ENCODE data around the gene CHRM5. TPM values are rescaled to one million over a fixed set of nuclear protein-coding genes. Genes with fewer than 3 reads are reported as not detected.

Gene CHRM5
- total and polyA plus RNA-seq, 9 of the 15 experiments (the other 6 are each of a cell fraction or from before 2014, with no cell fraction given), result not detected

DNA sequence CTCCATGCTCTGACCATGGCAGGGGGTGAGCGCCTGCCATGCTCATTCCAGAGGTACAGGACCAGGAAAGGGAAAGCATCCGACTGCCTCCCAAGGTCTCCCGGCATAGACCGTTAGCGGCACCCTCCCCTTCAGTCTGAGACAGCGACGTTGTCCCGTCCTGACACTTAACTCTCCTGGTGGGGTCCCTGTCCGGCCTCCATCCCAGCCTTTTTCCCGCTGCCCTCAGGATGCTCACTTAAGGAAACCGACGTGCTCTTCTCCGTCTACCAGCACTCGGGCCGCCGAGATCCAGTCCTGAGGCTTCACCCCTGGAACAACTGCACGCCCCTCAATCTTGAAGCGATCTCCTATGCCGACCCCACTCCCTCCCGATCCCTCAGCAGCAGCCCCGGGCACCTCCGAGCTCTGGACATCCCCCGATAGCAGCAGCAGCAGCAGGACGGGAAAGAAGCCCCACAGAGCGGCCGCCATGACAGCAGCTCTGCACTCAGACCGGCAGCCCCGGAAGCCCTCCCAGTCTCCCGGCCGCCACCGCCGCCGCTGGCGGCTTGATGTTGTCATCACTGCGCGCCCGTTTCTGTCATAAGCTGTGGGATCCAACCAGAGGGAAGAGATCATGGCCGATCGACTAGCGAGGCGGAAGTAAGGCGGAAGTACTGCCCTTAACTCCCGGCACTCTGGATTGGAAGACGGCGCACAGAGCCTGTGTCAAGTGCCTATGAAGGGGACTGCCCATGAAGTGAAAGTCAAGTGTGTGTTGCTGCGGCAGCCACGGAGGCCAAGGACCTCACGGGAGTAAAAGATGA is 133.3 kb downstream of the CHRM5 start, which contains the start of the genes EMC7 and PGBD4 (continued):
- TF ChIP-seq PHF21A (IDR thresholded peaks at IDR 0.05; ENCODE audit: borderline replicate concordance, low read depth) (no peak), SMAD1 (IDR thresholded peaks at IDR 0.05; ENCODE audit: low read depth, low read length, partially characterized antibody) (peak; percentile 7), LARP7 (IDR thresholded peaks at IDR 0.05) (no peak; the same call in 1 of the 2 replicates), RUNX1 (IDR thresholded peaks at IDR 0.05; ENCODE audit: low read depth) (no peak), XRCC4 (IDR thresholded peaks at IDR 0.05; ENCODE audit: extremely low read depth, insufficient read depth, insufficient read length) (no peak), DDX20 (tag; IDR thresholded peaks at IDR 0.05; ENCODE audit: low read depth) (no peak), TBL1XR1 (IDR thresholded peaks at IDR 0.05; ENCODE audit: low read length in 2 of 2) (peak; percentile 30 to 93; a peak in 3 of 4 replicates), ZNF696 (CRISPR knock-in tag; conservative IDR thresholded peaks at IDR 0.05) (no peak), SPI1 (IDR thresholded peaks at IDR 0.05; ENCODE audit: borderline replicate concordance, low read depth, low read length) (no peak), CBX3 (IDR thresholded peaks at IDR 0.05; ENCODE audit: borderline replicate concordance in 1 of 2, low read length in 2 of 2) (no peak), PHB2 (IDR thresholded peaks at IDR 0.05; ENCODE audit: low read depth) (no peak), HDAC2 (IDR thresholded peaks at IDR 0.05) (peak; percentile 14; the same call in 1 of the 2 replicates), EGR1 (conservative IDR thresholded peaks at IDR 0.05) (no peak)
- TF ChIP-seq, protein P1, sequence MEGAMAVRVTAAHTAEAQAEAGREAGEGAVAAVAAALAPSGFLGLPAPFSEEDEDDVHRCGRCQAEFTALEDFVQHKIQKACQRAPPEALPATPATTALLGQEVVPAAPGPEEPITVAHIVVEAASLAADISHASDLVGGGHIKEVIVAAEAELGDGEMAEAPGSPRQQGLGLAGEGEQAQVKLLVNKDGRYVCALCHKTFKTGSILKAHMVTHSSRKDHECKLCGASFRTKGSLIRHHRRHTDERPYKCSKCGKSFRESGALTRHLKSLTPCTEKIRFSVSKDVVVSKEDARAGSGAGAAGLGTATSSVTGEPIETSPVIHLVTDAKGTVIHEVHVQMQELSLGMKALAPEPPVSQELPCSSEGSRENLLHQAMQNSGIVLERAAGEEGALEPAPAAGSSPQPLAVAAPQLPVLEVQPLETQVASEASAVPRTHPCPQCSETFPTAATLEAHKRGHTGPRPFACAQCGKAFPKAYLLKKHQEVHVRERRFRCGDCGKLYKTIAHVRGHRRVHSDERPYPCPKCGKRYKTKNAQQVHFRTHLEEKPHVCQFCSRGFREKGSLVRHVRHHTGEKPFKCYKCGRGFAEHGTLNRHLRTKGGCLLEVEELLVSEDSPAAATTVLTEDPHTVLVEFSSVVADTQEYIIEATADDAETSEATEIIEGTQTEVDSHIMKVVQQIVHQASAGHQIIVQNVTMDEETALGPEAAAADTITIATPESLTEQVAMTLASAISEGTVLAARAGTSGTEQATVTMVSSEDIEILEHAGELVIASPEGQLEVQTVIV (CRISPR knock-in tag; IDR thresholded peaks at IDR 0.05; ENCODE audit: borderline replicate concordance), result no peak
- TF ChIP-seq, protein P2, sequence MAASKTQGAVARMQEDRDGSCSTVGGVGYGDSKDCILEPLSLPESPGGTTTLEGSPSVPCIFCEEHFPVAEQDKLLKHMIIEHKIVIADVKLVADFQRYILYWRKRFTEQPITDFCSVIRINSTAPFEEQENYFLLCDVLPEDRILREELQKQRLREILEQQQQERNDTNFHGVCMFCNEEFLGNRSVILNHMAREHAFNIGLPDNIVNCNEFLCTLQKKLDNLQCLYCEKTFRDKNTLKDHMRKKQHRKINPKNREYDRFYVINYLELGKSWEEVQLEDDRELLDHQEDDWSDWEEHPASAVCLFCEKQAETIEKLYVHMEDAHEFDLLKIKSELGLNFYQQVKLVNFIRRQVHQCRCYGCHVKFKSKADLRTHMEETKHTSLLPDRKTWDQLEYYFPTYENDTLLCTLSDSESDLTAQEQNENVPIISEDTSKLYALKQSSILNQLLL (CRISPR knock-in tag; IDR thresholded peaks at IDR 0.05; ENCODE audit: borderline replicate concordance), result no peak
- TF ChIP-seq, protein P3, sequence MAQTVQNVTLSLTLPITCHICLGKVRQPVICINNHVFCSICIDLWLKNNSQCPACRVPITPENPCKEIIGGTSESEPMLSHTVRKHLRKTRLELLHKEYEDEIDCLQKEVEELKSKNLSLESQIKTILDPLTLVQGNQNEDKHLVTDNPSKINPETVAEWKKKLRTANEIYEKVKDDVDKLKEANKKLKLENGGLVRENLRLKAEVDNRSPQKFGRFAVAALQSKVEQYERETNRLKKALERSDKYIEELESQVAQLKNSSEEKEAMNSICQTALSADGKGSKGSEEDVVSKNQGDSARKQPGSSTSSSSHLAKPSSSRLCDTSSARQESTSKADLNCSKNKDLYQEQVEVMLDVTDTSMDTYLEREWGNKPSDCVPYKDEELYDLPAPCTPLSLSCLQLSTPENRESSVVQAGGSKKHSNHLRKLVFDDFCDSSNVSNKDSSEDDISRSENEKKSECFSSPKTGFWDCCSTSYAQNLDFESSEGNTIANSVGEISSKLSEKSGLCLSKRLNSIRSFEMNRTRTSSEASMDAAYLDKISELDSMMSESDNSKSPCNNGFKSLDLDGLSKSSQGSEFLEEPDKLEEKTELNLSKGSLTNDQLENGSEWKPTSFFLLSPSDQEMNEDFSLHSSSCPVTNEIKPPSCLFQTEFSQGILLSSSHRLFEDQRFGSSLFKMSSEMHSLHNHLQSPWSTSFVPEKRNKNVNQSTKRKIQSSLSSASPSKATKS (CRISPR knock-in tag; IDR thresholded peaks at IDR 0.05), result no peak
- TF ChIP-seq, protein P4, sequence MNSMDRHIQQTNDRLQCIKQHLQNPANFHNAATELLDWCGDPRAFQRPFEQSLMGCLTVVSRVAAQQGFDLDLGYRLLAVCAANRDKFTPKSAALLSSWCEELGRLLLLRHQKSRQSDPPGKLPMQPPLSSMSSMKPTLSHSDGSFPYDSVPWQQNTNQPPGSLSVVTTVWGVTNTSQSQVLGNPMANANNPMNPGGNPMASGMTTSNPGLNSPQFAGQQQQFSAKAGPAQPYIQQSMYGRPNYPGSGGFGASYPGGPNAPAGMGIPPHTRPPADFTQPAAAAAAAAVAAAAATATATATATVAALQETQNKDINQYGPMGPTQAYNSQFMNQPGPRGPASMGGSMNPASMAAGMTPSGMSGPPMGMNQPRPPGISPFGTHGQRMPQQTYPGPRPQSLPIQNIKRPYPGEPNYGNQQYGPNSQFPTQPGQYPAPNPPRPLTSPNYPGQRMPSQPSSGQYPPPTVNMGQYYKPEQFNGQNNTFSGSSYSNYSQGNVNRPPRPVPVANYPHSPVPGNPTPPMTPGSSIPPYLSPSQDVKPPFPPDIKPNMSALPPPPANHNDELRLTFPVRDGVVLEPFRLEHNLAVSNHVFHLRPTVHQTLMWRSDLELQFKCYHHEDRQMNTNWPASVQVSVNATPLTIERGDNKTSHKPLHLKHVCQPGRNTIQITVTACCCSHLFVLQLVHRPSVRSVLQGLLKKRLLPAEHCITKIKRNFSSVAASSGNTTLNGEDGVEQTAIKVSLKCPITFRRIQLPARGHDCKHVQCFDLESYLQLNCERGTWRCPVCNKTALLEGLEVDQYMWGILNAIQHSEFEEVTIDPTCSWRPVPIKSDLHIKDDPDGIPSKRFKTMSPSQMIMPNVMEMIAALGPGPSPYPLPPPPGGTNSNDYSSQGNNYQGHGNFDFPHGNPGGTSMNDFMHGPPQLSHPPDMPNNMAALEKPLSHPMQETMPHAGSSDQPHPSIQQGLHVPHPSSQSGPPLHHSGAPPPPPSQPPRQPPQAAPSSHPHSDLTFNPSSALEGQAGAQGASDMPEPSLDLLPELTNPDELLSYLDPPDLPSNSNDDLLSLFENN (IDR thresholded peaks at IDR 0.05; ENCODE audit: low read depth in 2 of 2, low read length in 2 of 2), result peak in 1 of 2 experiments; percentile 53; a peak in 1 of 4 replicates

Measured in K562 (cell line).